H7 (cell line): ENCODE results near the gene ZNF420. TPM values are rescaled to one million over a fixed set of nuclear protein-coding genes. Genes with fewer than 3 reads are reported as not detected.
"Not testable (repeated sequence)": the region's sequence is repeated elsewhere in the genome, so short reads cannot be mapped to it uniquely, and the experiment has no call there.

Experiments
- DNase-seq: peaks from one replicate; pipeline ENCODE4 v3.0.0; 2012
- H3K27me3 ChIP-seq: 2 replicates; pipeline ENCODE4 v1.6.0; 2011; ENCODE audit warnings: mild to moderate bottlenecking, low read length; ENCODE audit not compliant: control insufficient read depth, insufficient read depth
- H3K36me3 ChIP-seq: replicated peaks from 2 replicates; pipeline ENCODE4 v1.5.1; 2011; ENCODE audit warnings: low read length; ENCODE audit not compliant: control insufficient read depth, insufficient read depth
- H3K4me3 ChIP-seq: 2 replicates; pipeline ENCODE4 v1.5.1; 2011; ENCODE audit warnings: low read depth, mild to moderate bottlenecking, control low read depth, low read length, moderate library complexity; ENCODE audit not compliant: insufficient read depth
- total RNA-seq: library from RNA; depleted of rRNA; stranded (reverse); fragments of >200 nt; shearing (Covaris generic); gene quantifications from 2 replicates; pipeline ENCODE4 v1.2.3, GENCODE V29; 2014; rRNA removed

Gene ZNF420
- total RNA-seq = 5.0 and 10.7 TPM in 2 replicates

- peak within 1 kb of the TSS; percentile 85 for H3K4me3 ChIP-seq
- no peaks in the 10 kb centered on the region for H3K27me3 ChIP-seq
- H3K36me3 ChIP-seq = no peaks in the 10 kb centered on the region
- DNase-seq = peak; percentile 90
Observed at GRCh38 chr19:37077934-37078716, at the start of gene ZNF420. ZNF420 (plus strand) TSS chr19:37078433; CDS start chr19:37089119, 10,686 bp downstream.

GRCh38 chr19:37045140-37045539 lies 33.1 kb upstream of the ZNF420 start:
- no peak for DNase-seq
- H3K4me3 ChIP-seq = no peak overlapping the region

GRCh38 chr19:37055330-37055729 lies 22.9 kb upstream of the ZNF420 start:
- H3K4me3 ChIP-seq = no peak overlapping the region
- DNase-seq = no peak
- no peaks in the 10 kb centered on the region for H3K27me3 ChIP-seq
- H3K36me3 ChIP-seq = no peaks in the 10 kb centered on the region

More at GRCh38 chr19:37045140-37045539, 33.1 kb upstream of the ZNF420 start:
- Histone ChIP-seq H3K27me3 (no peaks in the 10 kb centered on the region), H3K36me3 (no peaks in the 10 kb centered on the region)

GRCh38 chr19:37056776-37057175 lies 21.5 kb upstream of the ZNF420 start:
- no peaks in the 10 kb centered on the region for H3K27me3 ChIP-seq
- no peak overlapping the region for H3K4me3 ChIP-seq
- DNase-seq = no peak
- H3K36me3 ChIP-seq = no peaks in the 10 kb centered on the region

GRCh38 chr19:37059142-37059541 lies 19.1 kb upstream of the ZNF420 start:
- Histone ChIP-seq H3K27me3 (no peaks in the 10 kb centered on the region), H3K4me3 (no peak overlapping the region), H3K36me3 (no peaks in the 10 kb centered on the region)
- DNase-seq = no peak

- H3K4me3 ChIP-seq, H3K27me3 ChIP-seq, H3K36me3 ChIP-seq, DNase-seq: not testable (repeated sequence)
Observed at GRCh38 chr19:37064886-37065285, 13.3 kb upstream of the ZNF420 start.

GRCh38 chr19:37074111-37074510 lies 4.1 kb upstream of the ZNF420 start:
- no peak for DNase-seq
- Histone ChIP-seq H3K36me3 (no peaks in the 10 kb centered on the region), H3K27me3 (no peaks in the 10 kb centered on the region), H3K4me3 (no peak overlapping the region)

GRCh38 chr19:37074819-37075362 lies 3.3 kb upstream of the ZNF420 start:
- Histone ChIP-seq H3K4me3 (no peak overlapping the region), H3K36me3 (no peaks in the 10 kb centered on the region), H3K27me3 (no peaks in the 10 kb centered on the region)
- DNase-seq = no peak

GRCh38 chr19:37076524-37076923 lies 1.7 kb upstream of the ZNF420 start:
- H3K27me3 ChIP-seq, H3K4me3 ChIP-seq, H3K36me3 ChIP-seq, DNase-seq: not testable (repeated sequence)

GRCh38 chr19:37077501-37077933 lies 716 bp upstream of the ZNF420 start:
- DNase-seq = no peak
- Histone ChIP-seq H3K4me3 (peak overlapping the region; percentile 85), H3K27me3 (no peaks in the 10 kb centered on the region), H3K36me3 (no peaks in the 10 kb centered on the region)

- DNase-seq = no peak
- H3K27me3 ChIP-seq = no peaks in the 10 kb centered on the region
Observed at GRCh38 chr19:37078717-37079032, 442 bp downstream of the ZNF420 start.

GRCh38 chr19:37079238-37079637 lies 1.0 kb downstream of the ZNF420 start:
- no peak overlapping the region; the same call in 1 of the 2 replicates for H3K4me3 ChIP-seq
- H3K36me3 ChIP-seq = no peaks in the 10 kb centered on the region
- no peaks in the 10 kb centered on the region for H3K27me3 ChIP-seq
- DNase-seq = no peak

More at GRCh38 chr19:37078717-37079032, 442 bp downstream of the ZNF420 start:
- no peaks in the 10 kb centered on the region for H3K36me3 ChIP-seq
- H3K4me3 ChIP-seq = peak overlapping the region; percentile 85

GRCh38 chr19:37082307-37082706 lies 4.1 kb downstream of the ZNF420 start:
- Histone ChIP-seq H3K27me3 (no peaks in the 10 kb centered on the region), H3K4me3 (no peak overlapping the region), H3K36me3 (no peaks in the 10 kb centered on the region)
- DNase-seq = no peak

GRCh38 chr19:37087110-37087509 lies 8.9 kb downstream of the ZNF420 start:
- H3K27me3 ChIP-seq = no peaks in the 10 kb centered on the region
- H3K36me3 ChIP-seq = no peaks in the 10 kb centered on the region; the same call in 1 of the 2 replicates
- DNase-seq = no peak
- H3K4me3 ChIP-seq = no peak overlapping the region

- Histone ChIP-seq H3K36me3 (no peaks in the 10 kb centered on the region), H3K4me3 (no peak overlapping the region), H3K27me3 (no peaks in the 10 kb centered on the region)
- DNase-seq = no peak
Observed at GRCh38 chr19:37095859-37096258, 17.6 kb downstream of the ZNF420 start.
